Stomach (tissue), 9 donors: ENCODE results near the gene PTPRN. TPM values are rescaled to one million over a fixed set of nuclear protein-coding genes. Genes with fewer than 3 reads are reported as not detected.
"Not testable (repeated sequence)": the region's sequence is repeated elsewhere in the genome, so short reads cannot be mapped to it uniquely, and the experiment has no call there.

Experiments
- DNase-seq, 2 donors: peaks; one replicate each; pipeline versions ENCODE4 v3.0.0 to v3.0.0-alpha.2; 2013 to 2019
- H3K27ac ChIP-seq, 5 donors: fragments of 200-600 bp in 4 of 5; sonication (generic) in 4 of 5; one replicate each; pipeline ENCODE4 v1.5.1; 2013 to 2019; ENCODE audit warnings: mild to moderate bottlenecking in 1 of 5, moderate library complexity in 1 of 5
- H3K27me3 ChIP-seq, 3 donors: fragments of 200-600 bp; sonication (generic); one replicate each; pipeline ENCODE4 v1.5.1; 2017 to 2019; ENCODE audit warnings: mixed run types in 1 of 3
- H3K36me3 ChIP-seq, 4 donors: fragments of 200-600 bp; sonication (generic); 1 replicate in 3 of 4; 2 replicates in 1 of 4; pipeline ENCODE4 v1.5.1; 2016 to 2019
- H3K4me1 ChIP-seq, 4 donors: fragments of 200-600 bp; sonication (generic); one replicate each; pipeline ENCODE4 v1.5.1; 2016 to 2019
- H3K4me3 ChIP-seq, 4 donors: fragments of 200-600 bp; sonication (generic) in 3 of 4; one replicate each; pipeline ENCODE4 v1.5.1; 2016 to 2019; ENCODE audit warnings: mild to moderate bottlenecking in 1 of 4
- H3K9me3 ChIP-seq, 4 donors: fragments of 200-600 bp; sonication (generic); one replicate each; pipeline ENCODE4 v1.5.1; 2016 to 2019
- CTCF ChIP-seq, 7 experiments: fragments of 450-650 bp in 4 of 7; fragments of 200-600 bp in 3 of 7; sonication (generic) in 3 of 7; IDR thresholded peaks; one replicate each; pipeline ENCODE4 v1.5.1; 2016 to 2019; ENCODE audit warnings: antibody characterized with exemption in 7 of 7, control low read depth in 2 of 7, mild to moderate bottlenecking in 1 of 7
- EP300 ChIP-seq: sonication (generic); formaldehyde crosslinking; IDR thresholded peaks from one replicate; pipeline ENCODE4 v1.6.1; 2017; ENCODE audit warnings: antibody characterized with exemption
- POLR2A ChIP-seq, 4 donors: fragments of 450-650 bp; IDR thresholded peaks; one replicate each; pipeline ENCODE4 v1.6.1; 2016; ENCODE audit warnings: antibody characterized with exemption in 4 of 4, control low read depth in 2 of 4, mild to moderate bottlenecking in 1 of 4, moderate library complexity in 1 of 4
- POLR2AphosphoS5 ChIP-seq, 3 donors: sonication (generic); formaldehyde crosslinking; IDR thresholded peaks; one replicate each; pipeline ENCODE4 v1.6.1; 2016; ENCODE audit warnings: antibody characterized with exemption in 3 of 3
- WGBS, 5 donors: extraction: QIAGEN DNeasy Blood & Tissue Kit in 3 of 5; methylation state at CpG; one replicate each; pipeline versions ENCODE4 v1.1.5 to v1.1.7; 2013 to 2018; 5-methylcytosine and 5-hydroxymethylcytosine counted together
- intact Hi-C: fragments of 100-400 bp; cut with DNase I; formaldehyde crosslinking; loops from one replicate; pipeline ENCODE4 v1.15.1; 2023; ENCODE audit warnings: low total_unique reads
- polyA plus RNA-seq, 3 donors: library from polyadenylated mRNA; stranded (reverse); fragments of 200-250 nt; gene quantifications; one replicate each; pipeline ENCODE4 v1.2.3, GENCODE V29; 2013
- total RNA-seq, 5 donors: library from RNA; depleted of rRNA; stranded (reverse); fragments of >200 nt; gene quantifications; one replicate each; pipeline versions ENCODE4 v1.1.0 to v1.2.3, GENCODE V29; 2014 to 2016
- donor health status: healthy with polysubstance abuse.
- donor health status: Bipolar disorder and iron deficiency.
- donor health status: healthy.

The PTPRN gene
- total and polyA plus RNA-seq, 8 donors = 1.1 to 11.3 (median 3.6) TPM; not detected in 1

GRCh38 chr2:219261024-219261855, 48.0 kb downstream of the PTPRN start:
- H3K36me3 ChIP-seq = no peaks in the 10 kb centered on the region
- no peak overlapping the region for H3K27ac ChIP-seq
- intact Hi-C loops = no loop called here
- DNase-seq = no peak
- TF ChIP-seq EP300 = no peak
- TF ChIP-seq POLR2A (IDR thresholded peaks at IDR 0.05) = no peak
- TF ChIP-seq POLR2AphosphoS5 (IDR thresholded peaks at IDR 0.05) = no peak
- no peaks in the 10 kb centered on the region for H3K4me1 ChIP-seq
- 62 to 68% (median 65%) methylated on average over 5 of the region's 5 CpGs for WGBS, 5 donors
- H3K4me3 ChIP-seq = no peak overlapping the region
- H3K27me3 ChIP-seq = peaks cover 0 to 24% (median 4%) of the 10 kb centered on the region in 3 donors
- no peaks in the 10 kb centered on the region for H3K9me3 ChIP-seq

GRCh38 chr2:219258942-219259341, 50.3 kb downstream of the PTPRN start:
- 83 to 90% (median 86%) methylated on average over 10 of the region's 10 CpGs for WGBS, 5 donors

GRCh38 chr2:219254590-219255201, 54.5 kb downstream of the PTPRN start:
- WGBS, 5 donors = 23 to 26% (median 23%) methylated on average over 11 to 12 of the region's 12 CpGs
- peak overlapping the region; percentile 59 to 75 (median 72) for H3K4me3 ChIP-seq
- H3K4me1 ChIP-seq = peaks cover 49 to 54% (median 51%) of the 10 kb centered on the region in 4 donors
- peaks cover 12 to 18% (median 16%) of the 10 kb centered on the region in 4 donors for H3K36me3 ChIP-seq
- no peak for DNase-seq
- H3K9me3 ChIP-seq = no peaks in the 10 kb centered on the region
- intact Hi-C loops = no loop called here
- H3K27me3 ChIP-seq = peaks cover 0 to 11% (median 0%) of the 10 kb centered on the region in 3 donors
- TF ChIP-seq EP300 = no peak
- no peak for TF ChIP-seq CTCF (IDR thresholded peaks at IDR 0.05)
- TF ChIP-seq POLR2AphosphoS5 (IDR thresholded peaks at IDR 0.05) = peak in 1 of 3 donors; percentile 35
- TF ChIP-seq POLR2A (IDR thresholded peaks at IDR 0.05) = no peak
- peak overlapping the region; percentile 88 to 98 (median 94) for H3K27ac ChIP-seq

More at GRCh38 chr2:219258942-219259341, 50.3 kb downstream of the PTPRN start:
- H3K36me3 ChIP-seq, DNase-seq, H3K4me3 ChIP-seq, H3K27ac ChIP-seq, H3K9me3 ChIP-seq, intact Hi-C loops: not testable (repeated sequence)
- Histone ChIP-seq H3K27me3 (peaks cover 0 to 24% (median 4%) of the 10 kb centered on the region in 3 donors), H3K4me1 (peaks cover 9 to 14% (median 12%) of the 10 kb centered on the region in 4 donors)

GRCh38 chr2:219253753-219254589, 55.2 kb downstream of the PTPRN start, which contains the start of gene TUBA4A:
TSS of gene TUBA4A (minus strand) at chr2:219253918. CDS start at chr2:219253858, 60 bp downstream.
- Histone ChIP-seq H3K36me3 (peaks cover 12 to 18% (median 16%) of the 10 kb centered on the region in 4 donors), H3K27me3 (peaks cover 0 to 8% (median 0%) of the 10 kb centered on the region in 3 donors), H3K27ac (peak within 1 kb of the TSS; percentile 88 to 98 (median 94)), H3K4me3 (peak within 1 kb of the TSS; percentile 59 to 75 (median 72)), H3K4me1 (peaks cover 56 to 62% (median 58%) of the 10 kb centered on the region in 4 donors), H3K9me3 (no peaks in the 10 kb centered on the region)
- intact Hi-C loops = no loop called here
- 0 to 1% (median 1%) methylated on average over 11 to 76 of the region's 76 CpGs for WGBS, 5 donors
- TF ChIP-seq EP300 (no peak), CTCF (IDR thresholded peaks at IDR 0.05) (peak in 2 of 7 experiments; percentile 16 to 28), POLR2A (IDR thresholded peaks at IDR 0.05) (peak in 2 of 4 donors; percentile 80 to 93), POLR2AphosphoS5 (IDR thresholded peaks at IDR 0.05) (peak; percentile 91 to 99 (median 99))
- DNase-seq = peak; percentile 94
